ENCODE results near the gene CDH13.
A peak's percentile ranks its signal among the peaks of the same experiment; 100 is the strongest.

CDH13 gene

GRCh38 chr16:83198977-83199376 is 572.2 kb downstream of the CDH13 start:
- H3K27ac ChIP-seq: no peak overlapping the region
- TF ChIP-seq ZFX (IDR thresholded peaks at IDR 0.05) (no peak), CTCF (conservative IDR thresholded peaks at IDR 0.05) (no peak)

GRCh38 chr16:83200005-83200779 is 573.4 kb downstream of the CDH13 start:
- no peak for TF ChIP-seq ZFX (IDR thresholded peaks at IDR 0.05)
- peak; percentile 14 for TF ChIP-seq CTCF (conservative IDR thresholded peaks at IDR 0.05)
- H3K27ac ChIP-seq: no peak overlapping the region

GRCh38 chr16:83201748-83202147 is 575.0 kb downstream of the CDH13 start:
- H3K27ac ChIP-seq: no peak overlapping the region
- no peak for TF ChIP-seq CTCF (conservative IDR thresholded peaks at IDR 0.05)
- TF ChIP-seq ZFX (IDR thresholded peaks at IDR 0.05): no peak

GRCh38 chr16:83205896-83206295 is 579.1 kb downstream of the CDH13 start:
- TF ChIP-seq ZFX (IDR thresholded peaks at IDR 0.05): no peak
- no peak for TF ChIP-seq CTCF (conservative IDR thresholded peaks at IDR 0.05)
- no peak overlapping the region for H3K27ac ChIP-seq

GRCh38 chr16:83206426-83206825 is 579.7 kb downstream of the CDH13 start:
- no peak overlapping the region for H3K27ac ChIP-seq
- TF ChIP-seq ZFX (IDR thresholded peaks at IDR 0.05): no peak
- TF ChIP-seq CTCF (conservative IDR thresholded peaks at IDR 0.05): no peak

GRCh38 chr16:83211711-83212110 is 584.9 kb downstream of the CDH13 start:
- H3K27ac ChIP-seq: no peak overlapping the region
- no peak for TF ChIP-seq CTCF (conservative IDR thresholded peaks at IDR 0.05)
- TF ChIP-seq ZFX (IDR thresholded peaks at IDR 0.05): no peak

GRCh38 chr16:83212301-83212841 is 585.6 kb downstream of the CDH13 start:
- no peak overlapping the region for H3K27ac ChIP-seq
- TF ChIP-seq CTCF (conservative IDR thresholded peaks at IDR 0.05): no peak
- no peak for TF ChIP-seq ZFX (IDR thresholded peaks at IDR 0.05)
